Psoas muscle (tissue), 8 donors: Measurements from ENCODE around the gene GLOD5. TPM values are rescaled to one million over a fixed set of nuclear protein-coding genes. Genes with fewer than 3 reads are reported as not detected.
"Not testable (repeated sequence)": the region's sequence is repeated elsewhere in the genome, so short reads cannot be mapped to it uniquely, and the experiment has no call there.

Experiments used
- ATAC-seq, 4 donors: fragments of 200-7000 bp; cut with Tn5 transposase; one replicate each; pipeline ENCODE4 v1.9.1; 2020; ENCODE audit warnings: moderate library complexity in 3 of 4, mild to moderate bottlenecking in 2 of 4
- DNase-seq, 2 donors: peaks; one replicate each; pipeline ENCODE4 v3.0.0-alpha.2; 2020
- H3K27ac ChIP-seq: fragments of 200-600 bp; one replicate; pipeline ENCODE4 v1.8.0; 2022
- H3K27me3 ChIP-seq, 3 donors: fragments of 200-600 bp in 1 of 3; one replicate each; pipeline versions ENCODE4 v1.6.1 to v1.8.0; 2013 to 2022; ENCODE audit warnings: low read length in 2 of 3, mild to moderate bottlenecking in 2 of 3, moderate library complexity in 1 of 3; ENCODE audit not compliant: insufficient read depth in 3 of 3
- H3K36me3 ChIP-seq, 2 donors: fragments of 200-600 bp in 1 of 2; one replicate each; pipeline versions ENCODE4 v1.6.1 to v1.8.0; 2013 to 2022; ENCODE audit warnings: low read depth in 1 of 2, mild to moderate bottlenecking in 1 of 2, moderate library complexity in 1 of 2; ENCODE audit not compliant: insufficient read depth in 1 of 2
- H3K4me1 ChIP-seq: fragments of 200-600 bp; one replicate; pipeline ENCODE4 v1.8.0; 2022
- H3K4me3 ChIP-seq: fragments of 200-600 bp; one replicate; pipeline ENCODE4 v1.8.0; 2022; ENCODE audit warnings: mild to moderate bottlenecking
- H3K9me3 ChIP-seq: fragments of 200-600 bp; one replicate; pipeline ENCODE4 v1.8.0; 2022
- CTCF ChIP-seq: fragments of 200-600 bp; IDR thresholded peaks from one replicate; pipeline ENCODE4 v1.8.0; 2022; ENCODE audit warnings: antibody characterized with exemption
- WGBS, 3 donors: extraction: QIAGEN DNeasy Blood & Tissue Kit; methylation state at CpG; one replicate each; pipeline versions ENCODE4 v1.1.6 to v1.1.7; 2013; 5-methylcytosine and 5-hydroxymethylcytosine counted together
- intact Hi-C, 2 donors: fragments of 100-400 bp; cut with DNase I; formaldehyde crosslinking; loops; one replicate each; pipeline versions ENCODE4 v1.11.0 to v1.14.2; 2022
- polyA plus RNA-seq, 3 donors: library from polyadenylated mRNA; stranded (reverse); fragments of 200-250 nt; gene quantifications; one replicate each; pipeline ENCODE4 v1.2.3, GENCODE V29; 2013
- total RNA-seq, 4 donors: library from RNA; stranded (reverse); fragmentation: NEBNext Ultra II Directional in 2 of 4; extraction: Animal tissue kit (Norgen Biotek cat#: 25700) in 2 of 4; gene quantifications; one replicate each; pipeline versions ENCODE4 v1.2.1 to v1.2.4, GENCODE V29; 2021 to 2023
- donor health status: healthy with polysubstance abuse.
- donor health status: DM: no; HTN: no; CAD: no; lungs with moderate emphysema.
- donor health status: Bipolar disorder and iron deficiency.
- donor health status: healthy.
- donor health status: DM: yes; HTN: yes; CAD: no.
- donor health status: DM: no; HTN: no; CAD: no.
- donor health status: DM: no; HTN: no; CAD: no.
- donor health status: DM: yes; HTN: yes; CAD: no.

Gene GLOD5
- total and polyA plus RNA-seq, 7 donors: not detected

DNA sequence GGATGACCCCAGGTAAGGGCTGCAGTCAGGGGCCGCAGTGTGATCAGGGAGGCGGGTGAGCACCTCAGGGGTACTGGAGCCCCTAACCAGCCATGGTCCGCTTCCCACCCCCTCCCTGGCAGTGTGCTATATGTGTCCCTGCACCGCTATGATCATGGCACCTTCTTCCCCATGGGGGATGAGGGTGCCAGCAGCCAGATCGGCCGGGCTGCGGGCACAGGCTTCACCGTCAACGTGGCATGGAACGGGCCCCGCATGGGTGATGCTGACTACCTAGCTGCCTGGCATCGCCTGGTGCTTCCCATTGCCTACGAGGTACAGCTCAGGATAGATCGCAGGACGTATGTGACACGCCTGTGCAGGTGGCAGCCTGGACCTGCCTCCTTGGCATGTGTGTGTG, 56.6 kb downstream of the GLOD5 start:
- H3K36me3 ChIP-seq: peaks cover 0 to 63% of the 10 kb centered on the region in 2 donors
- ATAC-seq: no peak

GRCh38 chrX:48818866-48819265, 57.3 kb downstream of the GLOD5 start:
- DNase-seq: no peak
- Histone ChIP-seq H3K9me3 (no peaks in the 10 kb centered on the region), H3K4me1 (no peaks in the 10 kb centered on the region), H3K27me3 (no peaks in the 10 kb centered on the region), H3K27ac (no peak overlapping the region), H3K36me3 (peaks cover 0 to 68% of the 10 kb centered on the region in 2 donors), H3K4me3 (no peak overlapping the region)
- 69 to 96% (median 85%) methylated on average over 4 of the region's 4 CpGs for WGBS, 3 donors
- no peak for TF ChIP-seq CTCF
- ATAC-seq: no peak
- intact Hi-C loops: no loop called here

More for the DNA sequence above, 56.6 kb downstream of the GLOD5 start:
- no peaks in the 10 kb centered on the region for H3K4me1 ChIP-seq
- intact Hi-C loops: no loop called here
- H3K4me3 ChIP-seq: no peak overlapping the region
- H3K9me3 ChIP-seq: no peaks in the 10 kb centered on the region
- 91 to 98% (median 93%) methylated on average over 13 to 16 of the region's 16 CpGs for WGBS, 3 donors
- DNase-seq: no peak
- TF ChIP-seq CTCF: no peak
- no peak overlapping the region for H3K27ac ChIP-seq
- H3K27me3 ChIP-seq: no peaks in the 10 kb centered on the region

GRCh38 chrX:48819394-48819793, 57.8 kb downstream of the GLOD5 start:
- H3K27ac ChIP-seq, H3K27me3 ChIP-seq, H3K4me3 ChIP-seq, intact Hi-C loops, H3K9me3 ChIP-seq, H3K4me1 ChIP-seq, DNase-seq, ATAC-seq: not testable (repeated sequence)
- peaks cover 0 to 72% of the 10 kb centered on the region in 2 donors for H3K36me3 ChIP-seq
- 71 to 76% (median 75%) methylated on average over 9 of the region's 9 CpGs for WGBS, 3 donors

GRCh38 chrX:48823053-48823452, 61.5 kb downstream of the GLOD5 start:
- Histone ChIP-seq H3K27me3 (no peaks in the 10 kb centered on the region), H3K9me3 (no peaks in the 10 kb centered on the region), H3K36me3 (peaks cover 0 to 53% of the 10 kb centered on the region in 2 donors), H3K4me3 (no peak overlapping the region), H3K27ac (no peak overlapping the region), H3K4me1 (no peaks in the 10 kb centered on the region)
- intact Hi-C loops: no loop called here
- no peak for TF ChIP-seq CTCF
- DNase-seq (no peak), ATAC-seq (no peak)
- 67 to 88% (median 69%) methylated on average over 4 to 6 of the region's 6 CpGs for WGBS, 3 donors

Other genes with a start within 250 kb of the GLOD5 start
- gene EBP, start 239.9 kb upstream of the GLOD5 start, total RNA-seq: 1 to 10 TPM; 3.8 to 8.1 (median 6.4) TPM
- 10 to 100 TPM in 1 of 3 donors, 1 to 10 TPM in 2; 8.7 to 11.9 (median 9.7) TPM for gene EBP, start 239.9 kb upstream of the GLOD5 start, polyA plus RNA-seq
- 10 to 100 TPM; 10.5 to 18.4 (median 16.9) TPM for gene TBC1D25, start 222.0 kb upstream of the GLOD5 start, total RNA-seq
- gene TBC1D25, start 222.0 kb upstream of the GLOD5 start, polyA plus RNA-seq: 10 to 100 TPM in 1 of 3 donors, 1 to 10 TPM in 2; 9.3 to 12.1 (median 9.4) TPM
- 100 to 1,000 TPM in 2 of 4 donors, 10 to 100 TPM in 2; 15.9 to 206 (median 83.2) TPM for gene RBM3, start 187.3 kb upstream of the GLOD5 start, total RNA-seq
- gene RBM3, start 187.3 kb upstream of the GLOD5 start, polyA plus RNA-seq: 100 to 1,000 TPM in 1 of 3 donors, 10 to 100 TPM in 2; 26.4 to 137 (median 68.9) TPM
- 100 to 1,000 TPM; 103 to 155 (median 116) TPM for gene WDR13, start 164.3 kb upstream of the GLOD5 start, total RNA-seq
- gene WDR13, start 164.3 kb upstream of the GLOD5 start, polyA plus RNA-seq: 100 to 1,000 TPM; 112 to 171 (median 132) TPM
- gene WAS, start 77.9 kb upstream of the GLOD5 start, total RNA-seq: 1 to 10 TPM in 2 of 4 donors, under 1 TPM in 2; 0.85 to 2.9 (median 1.4) TPM
- under 1 TPM; 0.45 to 0.66 (median 0.47) TPM for gene WAS, start 77.9 kb upstream of the GLOD5 start, polyA plus RNA-seq
- gene SUV39H1, start 65.0 kb upstream of the GLOD5 start, total RNA-seq: 1 to 10 TPM; 1.9 to 3.2 (median 2.7) TPM
- 1 to 10 TPM; 2.2 to 3.6 (median 2.8) TPM for gene SUV39H1, start 65.0 kb upstream of the GLOD5 start, polyA plus RNA-seq
- gene GATA1, start 24.8 kb downstream of the GLOD5 start, total RNA-seq: under 1 TPM in 1 of 4 donors, not detected in 3; 0.17 TPM
- gene GATA1, start 24.8 kb downstream of the GLOD5 start, polyA plus RNA-seq: under 1 TPM in 2 of 3 donors, not detected in 1; 0.03 to 0.04 TPM
- gene HDAC6, start 40.3 kb downstream of the GLOD5 start, total RNA-seq: 10 to 100 TPM; 31.8 to 47.1 (median 43.6) TPM
- gene HDAC6, start 40.3 kb downstream of the GLOD5 start, polyA plus RNA-seq: 10 to 100 TPM; 21.8 to 26.2 (median 24.4) TPM
- not detected for gene ERAS, start 64.8 kb downstream of the GLOD5 start, total RNA-seq
- gene ERAS, start 64.8 kb downstream of the GLOD5 start, polyA plus RNA-seq: not detected
- gene PCSK1N, start 73.9 kb downstream of the GLOD5 start, total RNA-seq: under 1 TPM in 1 of 4 donors, not detected in 3; 0.44 TPM
- not detected for gene PCSK1N, start 73.9 kb downstream of the GLOD5 start, polyA plus RNA-seq
- gene TIMM17B, start 136.0 kb downstream of the GLOD5 start, total RNA-seq: 10 to 100 TPM; 56.6 to 76.2 (median 65.1) TPM
- gene TIMM17B, start 136.0 kb downstream of the GLOD5 start, polyA plus RNA-seq: 10 to 100 TPM; 63.1 to 91.6 (median 78.4) TPM
- gene PQBP1, start 136.2 kb downstream of the GLOD5 start, total RNA-seq: 10 to 100 TPM; 51.8 to 65.7 (median 60.6) TPM
- gene PQBP1, start 136.2 kb downstream of the GLOD5 start, polyA plus RNA-seq: 10 to 100 TPM; 71.0 to 98.8 (median 77.2) TPM
- gene SLC35A2, start 149.9 kb downstream of the GLOD5 start, total RNA-seq: 10 to 100 TPM in 2 of 4 donors, 1 to 10 TPM in 2; 8.8 to 13.4 (median 11.2) TPM
- 10 to 100 TPM; 13.2 to 26.1 (median 19.7) TPM for gene SLC35A2, start 149.9 kb downstream of the GLOD5 start, polyA plus RNA-seq
- 1 to 10 TPM; 1.1 to 2.3 (median 1.6) TPM for gene PIM2, start 157.3 kb downstream of the GLOD5 start, total RNA-seq
- 1 to 10 TPM; 1.4 to 3.7 (median 1.6) TPM for gene PIM2, start 157.3 kb downstream of the GLOD5 start, polyA plus RNA-seq
- gene OTUD5, start 195.9 kb downstream of the GLOD5 start, total RNA-seq: 10 to 100 TPM; 21.4 to 38.7 (median 28.5) TPM
- gene OTUD5, start 195.9 kb downstream of the GLOD5 start, polyA plus RNA-seq: 10 to 100 TPM; 17.5 to 34.8 (median 18.6) TPM
- gene KCND1, start 210.1 kb downstream of the GLOD5 start, total RNA-seq: under 1 TPM; 0.18 to 0.41 (median 0.25) TPM
- under 1 TPM; 0.03 to 0.44 (median 0.30) TPM for gene KCND1, start 210.1 kb downstream of the GLOD5 start, polyA plus RNA-seq
- 10 to 100 TPM; 16.5 to 23.6 (median 19.4) TPM for gene GRIPAP1, start 240.5 kb downstream of the GLOD5 start, total RNA-seq
- 10 to 100 TPM; 12.6 to 17.5 (median 13.4) TPM for gene GRIPAP1, start 240.5 kb downstream of the GLOD5 start, polyA plus RNA-seq